Activated CD8-positive, alpha-beta memory T cell treated with anti-CD3 and anti-CD28 coated beads for 36 hours (primary cell): ENCODE data around the gene PPFIBP1. TPM values are rescaled to one million over a fixed set of nuclear protein-coding genes. Genes with fewer than 3 reads are reported as not detected.
"Not testable (repeated sequence)": the region's sequence is repeated elsewhere in the genome, so short reads cannot be mapped to it uniquely, and the experiment has no call there.

ENCODE experiments used
- CTCF ChIA-PET: fragments of 350-600 bp; sonication (Branson Sonifier 250); formaldehyde crosslinking; loops from one replicate; lab custom pipeline; 2021; ENCODE audit warnings: antibody characterized with exemption; lab: Charles Lee
- POLR2A ChIA-PET: fragments of 350-600 bp; sonication (Branson Sonifier 250); formaldehyde crosslinking; loops from one replicate; lab custom pipeline; 2021; ENCODE audit warnings: antibody characterized with exemption; lab: Charles Lee
- total RNA-seq, 2 experiments: library from RNA; stranded (reverse); gene quantifications; one replicate each; pipeline ENCODE4 v1.2.3, GENCODE V29; 2021

The PPFIBP1 gene
- total RNA-seq, 2 experiments from 2014 or later: 10.1 to 10.6 TPM

GRCh38 chr12:27582445-27582844 lies 58.4 kb downstream of the PPFIBP1 start:
- POLR2A ChIA-PET, CTCF ChIA-PET: not testable (repeated sequence)

GRCh38 chr12:27583057-27583797 lies 59.2 kb downstream of the PPFIBP1 start:
- POLR2A ChIA-PET: no interaction called here
- CTCF ChIA-PET: no interaction called here

- CTCF ChIA-PET: no interaction called here
- POLR2A ChIA-PET: no interaction called here
Measured at GRCh38 chr12:27583981-27584380, 60.0 kb downstream of the PPFIBP1 start.

- CTCF ChIA-PET: no interaction called here
- POLR2A ChIA-PET: no interaction called here
Measured at GRCh38 chr12:27585739-27586265, 61.8 kb downstream of the PPFIBP1 start.

GRCh38 chr12:27588075-27588730 lies 64.2 kb downstream of the PPFIBP1 start:
- POLR2A ChIA-PET, CTCF ChIA-PET: not testable (repeated sequence)

GRCh38 chr12:27588776-27589175 lies 64.8 kb downstream of the PPFIBP1 start:
- CTCF ChIA-PET: no interaction called here

GRCh38 chr12:27589419-27589818 lies 65.4 kb downstream of the PPFIBP1 start:
- CTCF ChIA-PET: no interaction called here
- POLR2A ChIA-PET: no interaction called here

More at GRCh38 chr12:27588776-27589175, 64.8 kb downstream of the PPFIBP1 start:
- POLR2A ChIA-PET: no interaction called here

- CTCF ChIA-PET, POLR2A ChIA-PET: not testable (repeated sequence)
Measured at GRCh38 chr12:27591698-27592097, 67.7 kb downstream of the PPFIBP1 start.

- POLR2A ChIA-PET: no interaction called here
- CTCF ChIA-PET: no interaction called here
Measured at GRCh38 chr12:27592548-27592947, 68.5 kb downstream of the PPFIBP1 start.

GRCh38 chr12:27593266-27593665 lies 69.3 kb downstream of the PPFIBP1 start:
- POLR2A ChIA-PET: no interaction called here
- CTCF ChIA-PET: no interaction called here

GRCh38 chr12:27595231-27595642 lies 71.2 kb downstream of the PPFIBP1 start:
- CTCF ChIA-PET: no interaction called here
- POLR2A ChIA-PET: no interaction called here

GRCh38 chr12:27598866-27599265 lies 74.9 kb downstream of the PPFIBP1 start:
- CTCF ChIA-PET, POLR2A ChIA-PET: not testable (repeated sequence)

- POLR2A ChIA-PET, CTCF ChIA-PET: not testable (repeated sequence)
Measured at GRCh38 chr12:27601056-27601828, 77.2 kb downstream of the PPFIBP1 start.

- POLR2A ChIA-PET: no interaction called here
- CTCF ChIA-PET: no interaction called here
Measured at GRCh38 chr12:27602516-27602915, 78.5 kb downstream of the PPFIBP1 start.

GRCh38 chr12:27604431-27604830 lies 80.4 kb downstream of the PPFIBP1 start:
- CTCF ChIA-PET: no interaction called here
- POLR2A ChIA-PET: no interaction called here

- POLR2A ChIA-PET: no interaction called here
- CTCF ChIA-PET: no interaction called here
Measured at GRCh38 chr12:27606986-27607385, 83.0 kb downstream of the PPFIBP1 start.

GRCh38 chr12:27607591-27607990 lies 83.6 kb downstream of the PPFIBP1 start:
- CTCF ChIA-PET: no interaction called here
- POLR2A ChIA-PET: no interaction called here

GRCh38 chr12:27608890-27609289 lies 84.9 kb downstream of the PPFIBP1 start:
- ChIA-PET CTCF (no interaction called here), POLR2A (no interaction called here)

- CTCF ChIA-PET: no interaction called here
- POLR2A ChIA-PET: no interaction called here
Measured at GRCh38 chr12:27610374-27610773, 86.4 kb downstream of the PPFIBP1 start.

- CTCF ChIA-PET: no interaction called here
- POLR2A ChIA-PET: no interaction called here
Measured at GRCh38 chr12:27614386-27614785, 90.4 kb downstream of the PPFIBP1 start.
